Measurements from ENCODE around the gene CSMD2.

- TF ChIP-seq YY1 (IDR thresholded peaks at IDR 0.05; ENCODE audit: insufficient read depth, insufficient read length) (no peak), ZNF274 (IDR thresholded peaks at IDR 0.05; ENCODE audit: low read depth, low read length) (no peak), SUZ12 (IDR thresholded peaks at IDR 0.05; ENCODE audit: extremely low read depth, insufficient read depth, insufficient read length) (no peak)
Observed at GRCh38 chr1:34156739-34157138, 8.3 kb downstream of the CSMD2 start.

Data from NT2/D1 (cell line).